ENCODE data around the gene KLHDC8A. TPM values are rescaled to one million over a fixed set of nuclear protein-coding genes. Genes with fewer than 3 reads are reported as not detected.
"Not testable (repeated sequence)": the region's sequence is repeated elsewhere in the genome, so short reads cannot be mapped to it uniquely, and the experiment has no call there.

Gene KLHDC8A
- total RNA-seq, 1 donor from 2014 or later, result not detected

- intact Hi-C loops (cut with micrococcal nuclease), result no loop called here
Observed at GRCh38 chr1:205300149-205300548, 56.6 kb downstream of the KLHDC8A start.

GRCh38 chr1:205298191-205298994 lies 58.3 kb downstream of the KLHDC8A start:
- intact Hi-C loops (cut with micrococcal nuclease), result no loop called here

GRCh38 chr1:205297546-205298177 lies 59.1 kb downstream of the KLHDC8A start:
- intact Hi-C loops (cut with micrococcal nuclease), result not testable (repeated sequence)

GRCh38 chr1:205296154-205296553 lies 60.6 kb downstream of the KLHDC8A start:
- intact Hi-C loops (cut with micrococcal nuclease), result no loop called here

- intact Hi-C loops (cut with micrococcal nuclease), result no loop called here
Observed at GRCh38 chr1:205294934-205295333, 61.8 kb downstream of the KLHDC8A start.

GRCh38 chr1:205294175-205294917 lies 62.4 kb downstream of the KLHDC8A start:
- intact Hi-C loops (cut with micrococcal nuclease), result no loop called here

- intact Hi-C loops (cut with micrococcal nuclease), result no loop called here
Observed at GRCh38 chr1:205293350-205294074, 63.2 kb downstream of the KLHDC8A start.

- intact Hi-C loops (cut with micrococcal nuclease), result no loop called here
Observed at GRCh38 chr1:205291596-205291995, 65.1 kb downstream of the KLHDC8A start.

GRCh38 chr1:205287767-205288559 lies 68.8 kb downstream of the KLHDC8A start:
- intact Hi-C loops (cut with micrococcal nuclease), result loop anchor here (1.0 to 10.0 kb wide), 8 partner anchors 15 to 2001 kb away; partner anchors contain the start of genes ELK4, MDM4, NUAK2 and NUCKS1

GRCh38 chr1:205287076-205287475 lies 69.6 kb downstream of the KLHDC8A start:
- intact Hi-C loops (cut with micrococcal nuclease), result loop anchor here (5.0 to 10.0 kb wide), 5 partner anchors 345 to 2000 kb away; partner anchors contain the start of genes ELK4, MDM4, NUCKS1 and PPP1R15B

GRCh38 chr1:205286335-205286950 lies 70.3 kb downstream of the KLHDC8A start:
- intact Hi-C loops (cut with micrococcal nuclease), result loop anchor here (5.0 to 10.0 kb wide), 5 partner anchors 346 to 1999 kb away; partner anchors contain the start of genes ELK4, MDM4, NUCKS1 and PPP1R15B

Other genes starting within 250 kb of the KLHDC8A start
- 22.4 and 23.4 TPM in 2 replicates for gene RBBP5, start 234.9 kb downstream of the KLHDC8A start, total RNA-seq
- 8.4 and 8.7 TPM in 2 replicates for gene DSTYK, start 145.2 kb downstream of the KLHDC8A start, total RNA-seq
- 0.98 and 1.0 TPM in 2 replicates for gene TMCC2, start 129.0 kb downstream of the KLHDC8A start, total RNA-seq
- 2.9 and 3.5 TPM in 2 replicates for gene NUAK2, start 35.2 kb downstream of the KLHDC8A start, total RNA-seq
- gene LEMD1, start 65.1 kb upstream of the KLHDC8A start, total RNA-seq, result not detected in 2 replicates
- gene BLACAT1, start 99.1 kb upstream of the KLHDC8A start, total RNA-seq, result 0.09 TPM in 1 of 2 replicates, not detected in the other
- gene CDK18, start 147.7 kb upstream of the KLHDC8A start, total RNA-seq, result 0.27 and 0.73 TPM in 2 replicates

Measured in T-helper 2 cell treated with Interferon-gamma antibody and Interleukin-4, amounts not matched to agents 100 ng/mL and 5 ng/mL, for 36 hours (primary cell).